ENCODE results near the gene UNC79. TPM values are rescaled to one million over a fixed set of nuclear protein-coding genes. Genes with fewer than 3 reads are reported as not detected.

The UNC79 gene
- total and polyA plus RNA-seq, 10 of the 15 experiments (the other 5 are each of a cell fraction or from before 2014, with no cell fraction given) = 0.04 to 0.29 (median 0.14) TPM

DNA sequence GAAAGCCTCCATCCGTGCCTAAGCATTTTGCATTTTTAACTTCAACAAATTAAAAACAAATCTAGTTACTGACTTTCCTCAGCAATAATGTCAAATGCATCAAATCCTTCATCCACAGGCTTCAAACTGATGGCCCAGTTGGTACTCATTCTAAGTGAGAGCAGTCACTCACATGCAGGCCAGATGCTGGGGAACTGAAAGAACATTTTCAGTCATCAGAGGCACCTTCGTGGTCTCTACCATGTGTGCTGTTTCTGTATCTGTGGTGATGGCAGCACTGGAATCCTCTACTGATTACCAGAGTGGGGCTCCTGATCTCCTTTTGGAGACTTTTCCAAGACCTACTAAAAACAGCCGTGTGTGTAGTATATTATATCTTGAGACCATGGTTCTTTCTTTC, 212.4 kb downstream of the UNC79 start:
- H3K27ac ChIP-seq (ENCODE audit: control insufficient read depth, insufficient read depth) = no peak overlapping the region
- FAIRE-seq = no peak
- in situ Hi-C loops (cut with MboI) = no loop called here
- ChIA-PET POLR2A (no interaction called here), SMC1A (ENCODE audit: uncharacterized antibody, unreplicated experiment) (no interaction called here), CTCF (interaction anchor here (2.7 kb wide), 1 partner anchor 12 kb away, joined by 12 read pairs; no protein-coding TSS in a partner anchor), RAD21 (ENCODE audit: unreplicated experiment) (no interaction called here)
- 16% methylated on average over 3 of the region's 3 CpGs for WGBS (ENCODE audit: insufficient coverage, insufficient replicate concordance, low lambda C conversion rate, missing lambda C conversion rate)
- H3K9ac ChIP-seq (ENCODE audit: control insufficient read depth, insufficient read depth, low read length) = no peak overlapping the region
- H2AFZ ChIP-seq (ENCODE audit: control insufficient read depth, low read depth, low read length) = no peak overlapping the region
- H3K36me3 ChIP-seq (ENCODE audit: control insufficient read depth in 2 of 2, insufficient read depth in 2 of 2, low read length in 1 of 2) = no peaks in the 10 kb centered on the region
- no peak for DNase-seq (ENCODE audit: low read depth, low spot score)
- no TSS peak for BruUV-seq (replicated peaks)
- intact Hi-C loops (cut with micrococcal nuclease; ENCODE audit: unreplicated experiment) = no loop called here
- H3K4me2 ChIP-seq (ENCODE audit: control insufficient read depth, insufficient read depth) = no peak overlapping the region
- H3K27me3 ChIP-seq (replicated peaks in 1 of 2; ENCODE audit: control insufficient read depth in 2 of 2, insufficient read depth in 2 of 2, low read length in 1 of 2) = no peaks in the 10 kb centered on the region
- peak; percentile 47; the same call in 2 of the 3 replicates for ATAC-seq
- H3K4me3 ChIP-seq = no peak overlapping the region
- H4K20me1 ChIP-seq (ENCODE audit: control insufficient read depth, insufficient read depth) = no peaks in the 10 kb centered on the region
- H3K4me1 ChIP-seq (ENCODE audit: control insufficient read depth, insufficient read depth, low read length) = no peaks in the 10 kb centered on the region
- TF ChIP-seq, protein P1, sequence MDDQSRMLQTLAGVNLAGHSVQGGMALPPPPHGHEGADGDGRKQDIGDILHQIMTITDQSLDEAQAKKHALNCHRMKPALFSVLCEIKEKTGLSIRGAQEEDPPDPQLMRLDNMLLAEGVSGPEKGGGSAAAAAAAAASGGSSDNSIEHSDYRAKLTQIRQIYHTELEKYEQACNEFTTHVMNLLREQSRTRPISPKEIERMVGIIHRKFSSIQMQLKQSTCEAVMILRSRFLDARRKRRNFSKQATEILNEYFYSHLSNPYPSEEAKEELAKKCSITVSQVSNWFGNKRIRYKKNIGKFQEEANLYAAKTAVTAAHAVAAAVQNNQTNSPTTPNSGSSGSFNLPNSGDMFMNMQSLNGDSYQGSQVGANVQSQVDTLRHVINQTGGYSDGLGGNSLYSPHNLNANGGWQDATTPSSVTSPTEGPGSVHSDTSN (IDR thresholded peaks at IDR 0.05; ENCODE audit: insufficient replicate concordance, low read depth, low read length) = no peak
- TF ChIP-seq IRF4 (IDR thresholded peaks at IDR 0.05; ENCODE audit: low read depth, low read length) (0 out of 2 replicates have a peak, but pooled peaks have one; percentile 24), SPI1 (IDR thresholded peaks at IDR 0.05; ENCODE audit: borderline replicate concordance, insufficient read depth, low read depth, low read length) (peak; percentile 36; the same call in 1 of the 2 replicates)
- TF ChIP-seq, protein P2, sequence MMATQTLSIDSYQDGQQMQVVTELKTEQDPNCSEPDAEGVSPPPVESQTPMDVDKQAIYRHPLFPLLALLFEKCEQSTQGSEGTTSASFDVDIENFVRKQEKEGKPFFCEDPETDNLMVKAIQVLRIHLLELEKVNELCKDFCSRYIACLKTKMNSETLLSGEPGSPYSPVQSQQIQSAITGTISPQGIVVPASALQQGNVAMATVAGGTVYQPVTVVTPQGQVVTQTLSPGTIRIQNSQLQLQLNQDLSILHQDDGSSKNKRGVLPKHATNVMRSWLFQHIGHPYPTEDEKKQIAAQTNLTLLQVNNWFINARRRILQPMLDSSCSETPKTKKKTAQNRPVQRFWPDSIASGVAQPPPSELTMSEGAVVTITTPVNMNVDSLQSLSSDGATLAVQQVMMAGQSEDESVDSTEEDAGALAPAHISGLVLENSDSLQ (IDR thresholded peaks at IDR 0.05) = peak; percentile 55
- no peaks in the 10 kb centered on the region for H3K79me2 ChIP-seq (ENCODE audit: control insufficient read depth, insufficient read depth, low read length)
- H3K9me3 ChIP-seq (replicated peaks; ENCODE audit: control insufficient read depth, insufficient read depth, low read length) = no peaks in the 10 kb centered on the region; the same call in 2 of the 3 replicates

DNA sequence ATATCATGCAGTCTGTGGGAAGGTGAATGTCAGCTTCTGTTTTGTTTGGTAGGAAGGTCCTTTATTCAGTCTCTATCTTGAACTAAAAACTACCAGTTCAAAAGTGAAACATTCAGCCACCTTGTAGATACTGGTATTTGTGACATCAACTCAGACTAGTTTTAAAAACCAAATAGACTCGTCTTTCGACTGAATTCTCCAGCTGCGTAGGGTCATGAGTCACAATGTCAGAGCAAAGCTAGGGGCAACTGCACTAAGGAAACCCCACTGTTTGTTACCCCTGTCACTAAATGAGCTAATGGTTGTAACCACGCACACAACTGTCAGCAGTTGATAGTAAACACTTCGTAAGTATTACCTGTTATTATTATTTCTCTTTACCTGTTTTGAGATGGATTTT, 212.9 kb downstream of the UNC79 start:
- BruUV-seq (replicated peaks) = no TSS peak
- H3K9me3 ChIP-seq (replicated peaks; ENCODE audit: control insufficient read depth, insufficient read depth, low read length) = no peaks in the 10 kb centered on the region; the same call in 2 of the 3 replicates
- H2AFZ ChIP-seq (ENCODE audit: control insufficient read depth, low read depth, low read length) = no peak overlapping the region
- ChIA-PET RAD21 (ENCODE audit: unreplicated experiment) (no interaction called here), SMC1A (ENCODE audit: uncharacterized antibody, unreplicated experiment) (no interaction called here), POLR2A (no interaction called here), CTCF (interaction anchor here (2.7 kb wide), 1 partner anchor 11 kb away, joined by 12 read pairs; no protein-coding TSS in a partner anchor)
- H3K27ac ChIP-seq (ENCODE audit: control insufficient read depth, insufficient read depth) = no peak overlapping the region
- in situ Hi-C loops (cut with MboI) (no loop called here), intact Hi-C loops (cut with micrococcal nuclease; ENCODE audit: unreplicated experiment) (no loop called here)
- ATAC-seq (no peak), DNase-seq (ENCODE audit: low read depth, low spot score) (no peak), FAIRE-seq (no peak)
- no peak overlapping the region for H3K9ac ChIP-seq (ENCODE audit: control insufficient read depth, insufficient read depth, low read length)
- no peak overlapping the region for H3K4me3 ChIP-seq
- no peaks in the 10 kb centered on the region for H3K4me1 ChIP-seq (ENCODE audit: control insufficient read depth, insufficient read depth, low read length)
- H3K36me3 ChIP-seq (ENCODE audit: control insufficient read depth in 2 of 2, insufficient read depth in 2 of 2, low read length in 1 of 2) = no peaks in the 10 kb centered on the region
- no peaks in the 10 kb centered on the region for H3K27me3 ChIP-seq (replicated peaks in 1 of 2; ENCODE audit: control insufficient read depth in 2 of 2, insufficient read depth in 2 of 2, low read length in 1 of 2)
- no peaks in the 10 kb centered on the region for H3K79me2 ChIP-seq (ENCODE audit: control insufficient read depth, insufficient read depth, low read length)
- 6% methylated on average over 5 of the region's 5 CpGs for WGBS (ENCODE audit: insufficient coverage, insufficient replicate concordance, low lambda C conversion rate, missing lambda C conversion rate)
- no peak overlapping the region for H3K4me2 ChIP-seq (ENCODE audit: control insufficient read depth, insufficient read depth)
- no peaks in the 10 kb centered on the region for H4K20me1 ChIP-seq (ENCODE audit: control insufficient read depth, insufficient read depth)
- TF ChIP-seq, protein P3, sequence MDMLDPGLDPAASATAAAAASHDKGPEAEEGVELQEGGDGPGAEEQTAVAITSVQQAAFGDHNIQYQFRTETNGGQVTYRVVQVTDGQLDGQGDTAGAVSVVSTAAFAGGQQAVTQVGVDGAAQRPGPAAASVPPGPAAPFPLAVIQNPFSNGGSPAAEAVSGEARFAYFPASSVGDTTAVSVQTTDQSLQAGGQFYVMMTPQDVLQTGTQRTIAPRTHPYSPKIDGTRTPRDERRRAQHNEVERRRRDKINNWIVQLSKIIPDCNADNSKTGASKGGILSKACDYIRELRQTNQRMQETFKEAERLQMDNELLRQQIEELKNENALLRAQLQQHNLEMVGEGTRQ (IDR thresholded peaks at IDR 0.05; ENCODE audit: borderline replicate concordance, low read depth, low read length) = no peak
- TF ChIP-seq, protein P4, sequence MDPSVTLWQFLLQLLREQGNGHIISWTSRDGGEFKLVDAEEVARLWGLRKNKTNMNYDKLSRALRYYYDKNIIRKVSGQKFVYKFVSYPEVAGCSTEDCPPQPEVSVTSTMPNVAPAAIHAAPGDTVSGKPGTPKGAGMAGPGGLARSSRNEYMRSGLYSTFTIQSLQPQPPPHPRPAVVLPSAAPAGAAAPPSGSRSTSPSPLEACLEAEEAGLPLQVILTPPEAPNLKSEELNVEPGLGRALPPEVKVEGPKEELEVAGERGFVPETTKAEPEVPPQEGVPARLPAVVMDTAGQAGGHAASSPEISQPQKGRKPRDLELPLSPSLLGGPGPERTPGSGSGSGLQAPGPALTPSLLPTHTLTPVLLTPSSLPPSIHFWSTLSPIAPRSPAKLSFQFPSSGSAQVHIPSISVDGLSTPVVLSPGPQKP (IDR thresholded peaks at IDR 0.05; ENCODE audit: low read depth, low read length) = no peak
- TF ChIP-seq, protein P5, sequence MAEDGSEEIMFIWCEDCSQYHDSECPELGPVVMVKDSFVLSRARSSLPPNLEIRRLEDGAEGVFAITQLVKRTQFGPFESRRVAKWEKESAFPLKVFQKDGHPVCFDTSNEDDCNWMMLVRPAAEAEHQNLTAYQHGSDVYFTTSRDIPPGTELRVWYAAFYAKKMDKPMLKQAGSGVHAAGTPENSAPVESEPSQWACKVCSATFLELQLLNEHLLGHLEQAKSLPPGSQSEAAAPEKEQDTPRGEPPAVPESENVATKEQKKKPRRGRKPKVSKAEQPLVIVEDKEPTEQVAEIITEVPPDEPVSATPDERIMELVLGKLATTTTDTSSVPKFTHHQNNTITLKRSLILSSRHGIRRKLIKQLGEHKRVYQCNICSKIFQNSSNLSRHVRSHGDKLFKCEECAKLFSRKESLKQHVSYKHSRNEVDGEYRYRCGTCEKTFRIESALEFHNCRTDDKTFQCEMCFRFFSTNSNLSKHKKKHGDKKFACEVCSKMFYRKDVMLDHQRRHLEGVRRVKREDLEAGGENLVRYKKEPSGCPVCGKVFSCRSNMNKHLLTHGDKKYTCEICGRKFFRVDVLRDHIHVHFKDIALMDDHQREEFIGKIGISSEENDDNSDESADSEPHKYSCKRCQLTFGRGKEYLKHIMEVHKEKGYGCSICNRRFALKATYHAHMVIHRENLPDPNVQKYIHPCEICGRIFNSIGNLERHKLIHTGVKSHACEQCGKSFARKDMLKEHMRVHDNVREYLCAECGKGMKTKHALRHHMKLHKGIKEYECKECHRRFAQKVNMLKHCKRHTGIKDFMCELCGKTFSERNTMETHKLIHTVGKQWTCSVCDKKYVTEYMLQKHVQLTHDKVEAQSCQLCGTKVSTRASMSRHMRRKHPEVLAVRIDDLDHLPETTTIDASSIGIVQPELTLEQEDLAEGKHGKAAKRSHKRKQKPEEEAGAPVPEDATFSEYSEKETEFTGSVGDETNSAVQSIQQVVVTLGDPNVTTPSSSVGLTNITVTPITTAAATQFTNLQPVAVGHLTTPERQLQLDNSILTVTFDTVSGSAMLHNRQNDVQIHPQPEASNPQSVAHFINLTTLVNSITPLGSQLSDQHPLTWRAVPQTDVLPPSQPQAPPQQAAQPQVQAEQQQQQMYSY (CRISPR knock-in tag; IDR thresholded peaks at IDR 0.05) = no peak
- no peak for TF ChIP-seq RFX5 (IDR thresholded peaks at IDR 0.05; ENCODE audit: low read depth, low read length)
